ENCODE data around the gene SCN2B.

Gene SCN2B, protein sequence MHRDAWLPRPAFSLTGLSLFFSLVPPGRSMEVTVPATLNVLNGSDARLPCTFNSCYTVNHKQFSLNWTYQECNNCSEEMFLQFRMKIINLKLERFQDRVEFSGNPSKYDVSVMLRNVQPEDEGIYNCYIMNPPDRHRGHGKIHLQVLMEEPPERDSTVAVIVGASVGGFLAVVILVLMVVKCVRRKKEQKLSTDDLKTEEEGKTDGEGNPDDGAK

GRCh38 chr11:118175993-118176777, at the start of gene SCN2B:
Gene SCN2B (minus strand): TSS chr11:118176639. CDS start chr11:118176431, 208 bp downstream.
- DNase-seq (ENCODE audit: low spot score) = no peak

DNA sequence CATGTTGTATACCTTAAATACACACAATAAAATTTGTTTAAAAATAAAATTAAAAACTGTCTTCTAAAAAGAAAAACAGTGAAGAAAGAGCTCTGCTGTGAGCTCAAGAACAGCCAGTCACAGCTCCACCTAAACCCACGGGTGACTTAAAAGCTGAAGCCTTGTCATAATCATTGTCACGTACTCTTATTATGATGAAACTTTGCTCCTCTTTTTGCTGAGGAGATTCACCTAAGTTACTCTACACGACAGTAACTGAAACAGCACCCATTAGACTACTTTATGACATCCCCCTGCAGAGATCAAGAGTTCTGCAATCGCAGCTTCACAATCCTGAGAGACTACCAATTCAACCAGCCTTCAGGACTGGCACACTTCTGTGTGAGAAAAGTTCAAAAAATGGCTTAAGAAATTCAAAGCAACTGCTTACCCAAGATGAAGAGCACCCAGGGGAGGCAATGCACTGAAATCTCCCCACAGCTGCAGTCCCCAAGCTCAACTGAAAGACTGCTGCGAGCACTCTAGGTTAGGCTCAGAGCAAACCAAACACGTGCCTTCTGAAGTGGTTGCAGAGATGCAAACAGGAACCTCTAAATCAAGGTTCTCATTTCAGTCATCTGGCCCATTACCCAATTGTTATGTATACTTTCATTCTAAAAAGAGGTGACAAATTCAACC, 48.2 kb upstream of the SCN2B start, which contains the start of gene JAML:
Gene JAML, minus strand, starts transcription at position 501 of the 678 bp plus-strand sequence. CDS start 10,145 bp downstream, outside the sequence.
- DNase-seq (ENCODE audit: low spot score) = no peak

GRCh38 chr11:118223992-118224391, 47.6 kb upstream of the SCN2B start:
- no peak for DNase-seq (ENCODE audit: low spot score)

GRCh38 chr11:118223570-118223969, 47.1 kb upstream of the SCN2B start:
- no peak for DNase-seq (ENCODE audit: low spot score)

GRCh38 chr11:118222437-118222836, 46.0 kb upstream of the SCN2B start:
- no peak for DNase-seq (ENCODE audit: low spot score)

DNA sequence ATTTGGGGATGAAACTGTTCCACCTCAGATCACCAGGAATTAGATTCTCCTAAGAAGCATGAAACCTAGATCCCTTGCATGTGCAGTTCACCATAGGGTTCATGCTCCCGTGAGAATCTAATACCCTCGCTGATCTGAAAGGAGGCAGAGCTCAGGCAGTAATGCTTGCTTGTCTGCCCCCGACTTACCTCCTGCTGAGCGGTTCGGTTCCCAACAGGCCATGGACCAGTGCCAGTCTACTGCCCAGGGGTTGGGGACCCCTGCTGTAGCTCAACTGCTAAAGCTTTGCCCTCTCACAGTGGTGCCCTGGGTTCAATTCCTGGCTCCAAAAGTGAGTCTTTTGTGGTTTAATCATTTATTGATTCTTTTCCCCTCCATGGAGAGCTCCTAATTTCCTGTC, 45.0 kb upstream of the SCN2B start:
- no peak for DNase-seq (ENCODE audit: low spot score)

- DNase-seq (ENCODE audit: low spot score) = no peak
Observed at GRCh38 chr11:118219732-118220131, 43.3 kb upstream of the SCN2B start.

- DNase-seq (ENCODE audit: low spot score) = no peak
Observed at GRCh38 chr11:118219244-118219643, 42.8 kb upstream of the SCN2B start.

- no peak for DNase-seq (ENCODE audit: low spot score)
Observed at GRCh38 chr11:118217575-118217974, 41.1 kb upstream of the SCN2B start.

DNA sequence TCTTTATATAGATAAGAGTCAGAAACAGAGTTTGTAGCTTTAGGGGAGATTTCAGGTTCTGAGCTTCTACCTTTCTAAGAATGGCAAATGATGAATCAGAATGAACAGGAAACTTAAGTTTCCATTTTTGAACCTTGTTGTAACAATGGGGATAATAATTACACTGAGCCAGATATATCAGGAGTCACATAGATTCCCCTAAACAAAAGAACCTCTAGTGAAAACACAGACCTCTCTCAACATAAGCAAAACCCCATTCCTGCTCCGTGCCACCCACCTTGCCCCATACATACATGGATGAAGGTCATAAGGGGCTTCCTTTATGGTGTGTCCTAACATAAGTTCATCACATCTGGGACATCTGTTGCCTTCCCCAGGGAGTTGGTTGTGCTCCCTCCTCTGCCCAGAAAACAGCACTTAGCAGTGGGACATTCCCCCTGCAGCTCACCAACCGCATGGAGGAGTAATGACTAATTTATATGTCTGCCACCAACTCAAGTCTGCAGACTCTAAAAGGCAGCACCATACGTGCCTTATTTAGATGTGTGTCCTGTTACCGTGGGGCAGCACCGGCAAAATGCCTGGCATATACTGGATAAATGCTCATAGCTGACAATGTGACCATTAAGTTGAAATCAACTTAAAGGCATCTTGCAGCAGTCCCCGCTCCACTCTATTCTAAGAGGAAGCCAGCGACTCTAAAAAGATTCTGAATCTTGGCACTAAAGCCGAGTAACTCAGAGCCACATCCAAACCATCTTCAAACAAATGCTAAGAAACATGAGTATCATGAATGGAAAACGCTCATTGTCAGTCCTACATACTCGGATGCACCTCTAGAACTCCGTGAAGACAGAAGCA, 40.4 kb upstream of the SCN2B start:
- DNase-seq (ENCODE audit: low spot score) = no peak

DNA sequence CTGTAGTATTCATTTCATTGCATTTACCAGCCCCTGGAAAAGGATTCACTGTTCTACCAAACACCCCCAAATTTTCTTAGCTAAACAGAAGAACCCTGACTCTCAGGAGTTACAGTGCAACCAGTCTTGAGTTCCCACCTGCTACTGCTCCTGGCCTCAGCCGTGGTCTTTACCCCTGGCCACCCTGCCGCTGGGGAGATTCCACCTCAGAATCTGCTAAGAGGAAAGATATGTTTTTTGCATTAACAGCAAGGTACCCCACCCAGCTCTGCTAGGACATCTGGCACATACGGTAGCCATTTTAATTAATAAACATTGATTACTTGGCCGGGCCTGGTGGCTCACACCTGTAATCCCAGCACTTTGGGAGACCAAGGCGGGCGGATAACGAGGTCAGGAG, 39.3 kb upstream of the SCN2B start:
- DNase-seq (ENCODE audit: low spot score) = no peak

GRCh38 chr11:118215262-118215661, 38.8 kb upstream of the SCN2B start:
- no peak for DNase-seq (ENCODE audit: low spot score)

DNA sequence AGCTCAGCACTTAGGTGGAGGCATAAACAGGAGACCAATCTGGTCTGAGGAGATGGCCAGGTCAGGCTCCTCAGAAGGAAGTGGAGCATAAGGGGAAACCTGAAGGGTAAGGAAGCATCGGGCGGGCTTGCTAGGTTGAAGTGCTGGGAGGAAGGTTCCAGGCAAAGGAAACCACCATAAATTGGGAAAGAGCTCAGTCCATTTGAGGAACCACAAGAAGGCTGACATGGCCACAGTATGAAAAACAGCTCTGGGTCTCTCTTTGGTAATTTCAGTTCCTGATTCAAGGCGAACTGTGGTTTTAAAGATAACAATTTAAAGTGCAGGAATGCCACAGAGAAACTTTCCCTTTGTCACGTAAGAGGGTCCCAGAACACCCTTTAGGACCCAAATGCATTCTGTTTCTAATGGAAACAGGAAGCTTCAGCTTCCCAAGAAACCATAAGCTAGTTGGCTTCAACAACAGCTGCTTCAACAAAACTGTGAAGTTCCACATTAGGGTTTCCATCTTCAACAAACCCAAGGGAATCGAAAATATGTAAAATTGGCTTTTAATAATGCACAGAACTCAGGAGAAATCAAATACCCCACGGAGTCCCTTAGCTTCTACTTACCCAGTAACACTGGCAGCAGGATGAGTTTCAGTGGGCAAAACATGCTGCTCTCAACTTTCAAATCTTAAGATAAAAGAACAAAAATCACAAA, 37.9 kb upstream of the SCN2B start:
- DNase-seq (ENCODE audit: low spot score) = no peak

DNA sequence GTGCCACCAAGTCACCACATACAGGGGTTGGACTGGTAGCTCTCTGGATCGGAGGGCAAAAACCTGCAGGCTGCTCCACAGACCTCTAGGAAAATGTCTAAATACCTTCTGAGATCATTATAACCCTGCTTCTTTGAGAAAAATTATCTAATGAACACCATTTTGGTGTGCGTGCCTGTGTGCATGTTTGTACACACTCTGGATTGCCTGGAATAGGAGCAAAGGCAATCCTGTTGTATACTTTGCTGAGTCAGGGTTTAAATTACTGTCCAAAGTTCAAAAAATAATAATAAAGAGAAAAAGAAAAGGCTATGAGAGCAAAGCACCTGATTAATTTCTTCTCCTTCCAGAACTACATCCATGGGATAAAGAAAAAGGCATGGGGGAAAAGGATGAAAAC, 37.3 kb upstream of the SCN2B start:
- DNase-seq (ENCODE audit: low spot score) = no peak

DNA sequence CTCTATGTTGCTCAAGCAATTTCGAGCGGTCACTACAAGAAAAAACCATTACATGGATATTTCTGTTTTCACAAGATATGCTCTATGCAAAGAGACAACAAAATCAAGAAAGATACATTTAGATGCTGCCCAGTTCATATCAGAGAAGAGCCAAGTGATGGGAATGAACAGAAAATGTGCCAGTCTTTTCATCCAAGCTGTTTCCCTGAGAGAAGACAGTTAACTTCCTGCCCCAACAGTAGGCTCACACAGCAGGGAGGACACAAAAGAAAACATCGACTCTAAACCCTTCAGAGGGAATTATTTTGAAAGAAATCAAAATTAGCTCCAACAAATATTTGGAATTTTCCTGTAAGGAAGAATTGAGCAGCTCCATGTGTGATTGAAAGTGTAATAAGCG, 36.8 kb upstream of the SCN2B start:
- no peak for DNase-seq (ENCODE audit: low spot score)

DNA sequence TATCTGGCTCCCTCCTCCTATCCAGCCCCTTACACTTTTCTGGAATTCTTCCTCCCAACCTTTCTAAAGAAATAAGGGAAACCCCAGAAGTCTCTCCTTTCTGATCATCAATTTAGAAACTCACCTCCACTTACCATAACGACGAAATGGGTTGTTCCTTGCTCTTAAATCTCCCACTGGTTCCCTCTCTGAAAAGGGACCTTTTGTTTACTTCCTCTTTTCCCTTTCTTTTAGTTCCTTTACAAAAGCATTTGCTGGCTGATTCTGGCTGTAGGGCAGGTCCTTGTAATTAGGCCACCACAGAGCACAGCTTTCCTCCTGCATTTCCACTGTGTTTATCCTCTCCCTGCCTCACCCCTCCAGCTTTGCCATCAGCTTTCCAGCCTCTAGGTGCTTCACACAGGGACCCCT, 36.3 kb upstream of the SCN2B start:
- DNase-seq (ENCODE audit: low spot score) = no peak

DNA sequence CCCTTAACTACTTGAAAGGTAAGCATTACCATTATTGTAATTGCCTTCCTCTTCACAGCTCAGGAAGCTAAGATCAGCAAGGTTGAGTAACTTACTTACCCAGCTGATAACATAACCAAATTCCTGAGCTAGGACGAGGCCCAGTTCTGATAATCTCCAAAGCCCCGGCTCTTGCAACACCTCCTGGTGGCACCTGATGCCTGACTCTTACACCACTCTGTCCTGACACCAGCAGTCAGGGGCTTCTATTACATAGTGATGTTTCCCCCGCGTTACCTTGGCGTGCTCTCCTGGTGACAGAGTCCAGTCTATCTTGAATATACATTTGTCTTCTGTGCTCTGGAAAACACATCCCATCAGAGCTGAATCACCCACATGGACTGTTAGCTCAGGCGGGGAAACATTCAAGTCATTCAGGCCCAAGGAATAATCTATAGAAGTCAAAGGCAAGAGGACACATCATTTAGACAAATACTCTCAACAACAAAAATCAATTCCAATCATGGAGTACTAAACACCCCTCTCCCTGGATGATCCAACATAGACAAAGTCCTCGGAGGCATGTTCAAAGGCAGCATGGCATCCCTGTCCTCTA, 35.8 kb upstream of the SCN2B start:
- DNase-seq (ENCODE audit: low spot score) = no peak

- DNase-seq (ENCODE audit: low spot score) = no peak
Observed at GRCh38 chr11:118211006-118211405, 34.6 kb upstream of the SCN2B start.

DNA sequence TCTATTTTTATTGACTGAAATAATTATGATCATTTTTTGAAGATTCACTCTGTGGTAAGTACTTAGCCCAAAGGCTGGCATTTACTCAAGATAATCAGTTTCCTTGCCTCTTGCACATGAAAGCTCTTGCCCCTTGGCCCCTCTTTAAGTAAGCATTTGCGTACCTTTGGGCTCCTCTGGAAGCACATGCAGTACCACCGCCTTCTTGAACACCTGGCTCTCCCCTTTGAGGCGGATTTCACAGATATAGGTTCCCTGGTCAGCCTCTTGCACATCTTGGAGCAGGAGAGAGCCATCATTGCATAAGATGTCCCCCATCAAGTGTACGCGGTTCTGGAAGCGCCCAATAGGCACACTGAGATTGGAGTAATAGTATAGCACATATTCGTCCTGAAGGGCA, 33.9 kb upstream of the SCN2B start:
- no peak for DNase-seq (ENCODE audit: low spot score)

DNA sequence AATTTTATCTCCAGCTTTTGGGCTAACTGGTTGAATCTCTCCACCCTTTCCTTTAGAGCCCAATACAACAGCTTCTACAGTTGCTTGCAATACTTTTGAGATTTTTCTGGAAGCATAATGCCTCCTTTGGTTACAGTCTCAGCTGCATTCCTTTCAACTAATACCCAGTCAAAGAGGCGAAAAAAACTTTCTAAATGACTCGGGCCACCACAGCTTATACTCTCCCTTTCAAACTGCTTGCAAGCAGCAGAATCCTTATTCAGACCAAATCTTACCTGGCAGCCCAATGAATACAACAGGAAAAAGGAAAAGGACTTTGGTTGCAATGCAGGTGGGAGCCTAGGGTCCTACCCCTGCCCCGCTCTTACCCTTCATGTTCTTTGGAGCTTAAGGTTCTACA, 32.6 kb upstream of the SCN2B start:
- no peak for DNase-seq (ENCODE audit: low spot score)

- no peak for DNase-seq (ENCODE audit: low spot score)
Observed at GRCh38 chr11:118207079-118207478, 30.6 kb upstream of the SCN2B start.

All from left forelimb (tissue), 1 donor.